H1 (cell line): Measurements from ENCODE around the gene MRC2. TPM values are rescaled to one million over a fixed set of nuclear protein-coding genes. Genes with fewer than 3 reads are reported as not detected.
"Not testable (repeated sequence)": the region's sequence is repeated elsewhere in the genome, so short reads cannot be mapped to it uniquely, and the experiment has no call there.

Source experiments
- CTCF ChIA-PET: fragments of 300-600 bp; sonication (Branson Sonifier 250); formaldehyde crosslinking; loops from one replicate; lab custom pipeline; 2021; ENCODE audit not compliant: partially characterized antibody; lab: Charles Lee
- POLR2A ChIA-PET: fragments of 300-600 bp; sonication (Branson Sonifier 250); formaldehyde crosslinking; loops from one replicate; lab custom pipeline; 2021; ENCODE audit warnings: inconsistent platforms; ENCODE audit not compliant: partially characterized antibody; lab: Charles Lee
- DNase-seq, 2 experiments: peaks; one replicate each; pipeline versions ENCODE4 v3.0.0 to v3.0.0-alpha.2; 2010 to 2022; ENCODE audit warnings: low spot score in 2 of 2, low read depth in 1 of 2, mixed read lengths in 1 of 2
- FAIRE-seq: peaks from 2 replicates; lab custom pipeline; 2011; peaks lifted over from hg19 to GRCh38; lab: Jason Lieb, UNC
- H2AFZ ChIP-seq: 2 replicates; pipeline ENCODE4 v1.8.1; 2012; ENCODE audit warnings: low read length, inconsistent platforms
- H2AK5ac ChIP-seq: 2 replicates; pipeline ENCODE4 v1.6.1; 2013; ENCODE audit warnings: low read depth, low read length
- H2BK120ac ChIP-seq: replicated peaks from 2 replicates; pipeline ENCODE3; 2013; ENCODE audit warnings: low read depth, low read length, inconsistent platforms
- H2BK12ac ChIP-seq: 2 replicates; pipeline ENCODE4 v1.6.1; 2013; ENCODE audit warnings: low read depth, low read length
- H2BK15ac ChIP-seq: 2 replicates; pipeline ENCODE4 v1.6.1; 2013; ENCODE audit warnings: low read length
- H2BK20ac ChIP-seq: 2 replicates; pipeline ENCODE4 v1.6.1; 2013; ENCODE audit warnings: low read length
- H2BK5ac ChIP-seq: 2 replicates; pipeline ENCODE4 v1.6.1; 2013; ENCODE audit warnings: low read depth, low read length
- H3K14ac ChIP-seq: 2 replicates; pipeline ENCODE4 v1.6.1; 2013; ENCODE audit warnings: inconsistent platforms; ENCODE audit not compliant: insufficient read length
- H3K18ac ChIP-seq: 2 replicates; pipeline ENCODE4 v1.6.1; 2013; ENCODE audit warnings: low read length; ENCODE audit errors: extremely low read depth
- H3K23ac ChIP-seq: 2 replicates; pipeline ENCODE4 v1.6.1; 2013; ENCODE audit warnings: inconsistent platforms; ENCODE audit not compliant: insufficient read length
- H3K23me2 ChIP-seq: 2 replicates; pipeline ENCODE4 v1.6.1; 2013; ENCODE audit warnings: low read depth, low read length
- H3K27ac ChIP-seq: 2 replicates; pipeline ENCODE4 v1.6.1; 2011; ENCODE audit warnings: low read depth, low read length, inconsistent platforms
- H3K27me3 ChIP-seq, 4 experiments: replicated peaks in 1 of 4; 1 replicate in 1 of 4; 2 replicates in 3 of 4; pipeline versions ENCODE4 v1.6.1 to v1.8.1; 2011 to 2013; ENCODE audit warnings: low read length in 3 of 4, mild to moderate bottlenecking in 3 of 4, inconsistent platforms in 2 of 4, mixed read lengths in 2 of 4, moderate library complexity in 1 of 4; ENCODE audit not compliant: control insufficient read depth in 3 of 4, insufficient read depth in 3 of 4; ENCODE audit errors: extremely low read depth in 1 of 4
- H3K36me3 ChIP-seq, 4 experiments: 2 replicates each; pipeline versions ENCODE4 v1.6.1 to v1.8.1; 2011 to 2013; ENCODE audit warnings: mild to moderate bottlenecking in 4 of 4, low read length in 3 of 4, moderate library complexity in 2 of 4, control low read depth in 1 of 4, inconsistent platforms in 1 of 4; ENCODE audit not compliant: insufficient read depth in 4 of 4, control insufficient read depth in 2 of 4
- H3K4ac ChIP-seq: replicated peaks from 2 replicates; pipeline ENCODE3; 2013; ENCODE audit warnings: low read length, low read depth, mixed read lengths, inconsistent platforms; ENCODE audit not compliant: insufficient read length
- H3K4me1 ChIP-seq, 4 experiments: replicated peaks in 1 of 4; 1 replicate in 1 of 4; 2 replicates in 3 of 4; pipeline versions ENCODE4 v1.6.1 to v1.8.1; 2011 to 2013; ENCODE audit warnings: low read length in 3 of 4, inconsistent platforms in 2 of 4, mixed read lengths in 1 of 4; ENCODE audit not compliant: insufficient read depth in 4 of 4, control insufficient read depth in 3 of 4
- H3K4me2 ChIP-seq, 2 experiments: 2 replicates each; pipeline versions ENCODE4 v1.6.1 to v1.8.1; 2011 to 2013; ENCODE audit warnings: low read depth in 2 of 2, low read length in 2 of 2, control low read depth in 1 of 2, inconsistent platforms in 1 of 2, mild to moderate bottlenecking in 1 of 2; ENCODE audit not compliant: insufficient read depth in 1 of 2
- H3K4me3 ChIP-seq, 4 experiments: fragments of 200-600, 300-600 bp in 1 of 4; sonication (generic), shearing (Covaris generic), sonication (Bioruptor Twin) in 1 of 4; 2 replicates each; pipeline versions ENCODE4 v1.5.1 to v1.8.1; 2011 to 2016; ENCODE audit warnings: low read length in 4 of 4, low read depth in 3 of 4, control low read depth in 2 of 4, inconsistent platforms in 2 of 4, mild to moderate bottlenecking in 2 of 4, mixed read lengths in 1 of 4, moderate library complexity in 1 of 4; ENCODE audit not compliant: insufficient read depth in 2 of 4; ENCODE audit errors: extremely low read depth in 1 of 4
- H3K56ac ChIP-seq: replicated peaks from 2 replicates; pipeline ENCODE3; 2013; ENCODE audit warnings: low read depth, mild to moderate bottlenecking, mixed read lengths, low read length, inconsistent platforms; ENCODE audit not compliant: insufficient read length
- H3K79me1 ChIP-seq: 2 replicates; pipeline ENCODE4 v1.6.1; 2013; ENCODE audit warnings: low read depth, low read length, control low read depth
- H3K79me2 ChIP-seq, 2 experiments: 2 replicates each; pipeline versions ENCODE4 v1.6.1 to v1.8.1; 2012 to 2013; ENCODE audit warnings: low read length in 2 of 2, mild to moderate bottlenecking in 2 of 2, inconsistent platforms in 1 of 2; ENCODE audit not compliant: insufficient read depth in 2 of 2, control insufficient read depth in 1 of 2
- H3K9ac ChIP-seq, 4 experiments: replicated peaks in 1 of 4; 1 replicate in 1 of 4; 2 replicates in 3 of 4; pipeline versions ENCODE4 v1.6.1 to v1.8.1; 2011 to 2013; ENCODE audit warnings: low read depth in 3 of 4, low read length in 3 of 4, control low read depth in 2 of 4, mild to moderate bottlenecking in 2 of 4, moderate library complexity in 2 of 4, inconsistent platforms in 1 of 4; ENCODE audit errors: extremely low read depth in 1 of 4
- H3K9me3 ChIP-seq, 2 experiments: 2 replicates each; pipeline versions ENCODE4 v1.6.1 to v1.8.1; 2012 to 2013; ENCODE audit warnings: mild to moderate bottlenecking in 2 of 2, moderate library complexity in 2 of 2, control low read depth in 1 of 2, inconsistent platforms in 1 of 2, low read depth in 1 of 2, low read length in 1 of 2, mixed read lengths in 1 of 2; ENCODE audit not compliant: insufficient read depth in 2 of 2
- H4K20me1 ChIP-seq, 2 experiments: replicated peaks in 1 of 2; 2 replicates each; pipeline versions ENCODE3 to v1.8.1; 2011 to 2013; ENCODE audit warnings: inconsistent platforms in 2 of 2, low read length in 2 of 2, mild to moderate bottlenecking in 1 of 2; ENCODE audit not compliant: insufficient read depth in 2 of 2, control insufficient read depth in 1 of 2
- H4K5ac ChIP-seq: 2 replicates; pipeline ENCODE4 v1.6.1; 2013; ENCODE audit warnings: low read length, low read depth, mixed read lengths, inconsistent platforms; ENCODE audit not compliant: insufficient read length
- H4K8ac ChIP-seq: 2 replicates; pipeline ENCODE4 v1.8.0; 2013; ENCODE audit warnings: mild to moderate bottlenecking, moderate library complexity, low read length, inconsistent platforms; ENCODE audit not compliant: insufficient read depth; ENCODE audit errors: extremely low read depth
- H4K91ac ChIP-seq: replicated peaks from 2 replicates; pipeline ENCODE3; 2013; ENCODE audit warnings: low read length, mixed read lengths, inconsistent platforms; ENCODE audit not compliant: insufficient read length
- WGBS, 2 experiments: shearing (Covaris generic) in 1 of 2; methylation state at CpG; one replicate each; pipeline versions ENCODE4 v1.1.6 to v1.1.7; 2013 to 2015; ENCODE audit warnings: low lambda C conversion rate in 2 of 2, mixed read lengths in 2 of 2, inconsistent platforms in 1 of 2, low coverage in 1 of 2, missing lambda C conversion rate in 1 of 2; ENCODE audit not compliant: insufficient replicate concordance in 2 of 2, insufficient coverage in 1 of 2, insufficient read length in 1 of 2; ENCODE audit errors: extremely low coverage in 1 of 2, missing lambda C conversion rate in 1 of 2; 5-methylcytosine and 5-hydroxymethylcytosine counted together
- polyA plus RNA-seq, 7 experiments: library from polyadenylated mRNA; depleted of rRNA in 3 of 7; stranded (reverse) in 5 of 7; unstranded in 2 of 7; fragments of >200 nt in 5 of 7; fragments of 200-250 nt in 2 of 7; gene quantifications; 1 replicate in 5 of 7; 2 replicates in 1 of 7; 4 replicates in 1 of 7; pipeline versions ENCODE4 v1.2.1 to v1.2.3, GENCODE V29; 2011 to 2013; ENCODE audit warnings: missing spikeins in 2 of 7, mixed read lengths in 2 of 7
- total RNA-seq: library from RNA; stranded (reverse); fragmentation: NEBNext Ultra II Directional; extraction: Animal tissue kit (Norgen Biotek cat#: 25700); gene quantifications from 2 replicates; pipeline ENCODE4 v1.2.1, GENCODE V29; 2021

MRC2 gene
- total and polyA plus RNA-seq, 2 of the 8 experiments (the other 6 are each of a cell fraction or from before 2014, with no cell fraction given) = 7.0 to 24.2 TPM

- H2AFZ ChIP-seq, H3K23me2 ChIP-seq, H2BK20ac ChIP-seq, H3K27ac ChIP-seq, H2AK5ac ChIP-seq, H3K27me3 ChIP-seq, H4K8ac ChIP-seq, H3K9ac ChIP-seq, H3K79me2 ChIP-seq, H4K5ac ChIP-seq, H2BK12ac ChIP-seq, H3K23ac ChIP-seq, H2BK5ac ChIP-seq, H3K79me1 ChIP-seq, H3K4me2 ChIP-seq, H4K91ac ChIP-seq, H3K4ac ChIP-seq, H3K14ac ChIP-seq, FAIRE-seq, H3K18ac ChIP-seq, H4K20me1 ChIP-seq, POLR2A ChIA-PET, DNase-seq, H3K56ac ChIP-seq, H2BK15ac ChIP-seq, H2BK120ac ChIP-seq, H3K9me3 ChIP-seq, H3K4me1 ChIP-seq, H3K4me3 ChIP-seq: not testable (repeated sequence)
- 95% methylated on average over 10 of the region's 11 CpGs; no CpG with 5 or more reads in 1 of the 2 experiments for WGBS, 2 experiments
- peaks cover 0 to 30% (median 15%) of the 10 kb centered on the region in 4 experiments; a peak in 7 of 8 replicates for H3K36me3 ChIP-seq
- CTCF ChIA-PET = interaction anchor here (0.9 kb wide), 1 partner anchor 41 kb away, joined by 3 read pairs; no protein-coding TSS in a partner anchor
Observed at GRCh38 chr17:62591822-62592221, 35.6 kb upstream of the MRC2 start.
